Prostate gland (tissue), 2 donors: ENCODE measurements around the gene KLK15. TPM values are rescaled to one million over a fixed set of nuclear protein-coding genes. Genes with fewer than 3 reads are reported as not detected.

Experiments used
- DNase-seq: peaks from one replicate; pipeline ENCODE4 v3.0.0-alpha.2; 2019; ENCODE audit warnings: low spot score
- H3K27ac ChIP-seq, 2 donors: fragments of 200-600 bp; sonication (generic); 2 replicates each; pipeline ENCODE4 v1.5.1; 2017 to 2019
- H3K27me3 ChIP-seq: fragments of 200-600 bp; sonication (generic); replicated peaks from 2 replicates; pipeline ENCODE4 v1.5.1; 2019; ENCODE audit not compliant: insufficient read depth
- H3K36me3 ChIP-seq, 2 donors: fragments of 200-600 bp; sonication (generic); 1 replicate in 1 of 2; 2 replicates in 1 of 2; pipeline versions ENCODE4 v1.5.1 to v1.8.1; 2017 to 2019
- H3K4me1 ChIP-seq: fragments of 200-600 bp; sonication (generic); replicated peaks from 2 replicates; pipeline ENCODE4 v1.5.1; 2019
- H3K4me3 ChIP-seq, 2 donors: fragments of 200-600 bp; sonication (generic); 2 replicates each; pipeline ENCODE4 v1.5.1; 2017 to 2019
- H3K9me3 ChIP-seq: fragments of 200-600 bp; sonication (generic); 2 replicates; pipeline ENCODE4 v1.5.1; 2017
- POLR2A ChIP-seq: fragments of 450-650 bp; IDR thresholded peaks from one replicate; pipeline ENCODE4 v1.6.1; 2016; ENCODE audit warnings: antibody characterized with exemption, mild to moderate bottlenecking
- POLR2AphosphoS5 ChIP-seq: sonication (generic); formaldehyde crosslinking; IDR thresholded peaks from one replicate; pipeline ENCODE4 v1.6.1; 2017; ENCODE audit warnings: antibody characterized with exemption
- WGBS: methylation state at CpG from one replicate; pipeline ENCODE4 v1.1.5; 2018; 5-methylcytosine and 5-hydroxymethylcytosine counted together
- intact Hi-C: fragments of 100-400 bp; cut with DNase I; formaldehyde crosslinking; loops from one replicate; pipeline ENCODE4 v1.14.2; 2022
- total RNA-seq, 2 donors: library from RNA; depleted of rRNA; stranded (reverse); fragments of >200 nt; gene quantifications; one replicate each; pipeline ENCODE4 v1.1.0, GENCODE V29; 2016
- TF ChIP-seq, protein P1 (sequence below), 4 experiments: fragments of 200-600 bp in 2 of 4; fragments of 450-650 bp in 2 of 4; sonication (generic) in 2 of 4; IDR thresholded peaks; 1 replicate in 3 of 4; 2 replicates in 1 of 4; pipeline ENCODE4 v1.5.1; 2016 to 2019; ENCODE audit warnings: antibody characterized with exemption in 4 of 4, mild to moderate bottlenecking in 2 of 4, moderate library complexity in 2 of 4

Gene KLK15
- total RNA-seq, 2 donors from 2014 or later = 4.0 to 8.5 TPM

DNA sequence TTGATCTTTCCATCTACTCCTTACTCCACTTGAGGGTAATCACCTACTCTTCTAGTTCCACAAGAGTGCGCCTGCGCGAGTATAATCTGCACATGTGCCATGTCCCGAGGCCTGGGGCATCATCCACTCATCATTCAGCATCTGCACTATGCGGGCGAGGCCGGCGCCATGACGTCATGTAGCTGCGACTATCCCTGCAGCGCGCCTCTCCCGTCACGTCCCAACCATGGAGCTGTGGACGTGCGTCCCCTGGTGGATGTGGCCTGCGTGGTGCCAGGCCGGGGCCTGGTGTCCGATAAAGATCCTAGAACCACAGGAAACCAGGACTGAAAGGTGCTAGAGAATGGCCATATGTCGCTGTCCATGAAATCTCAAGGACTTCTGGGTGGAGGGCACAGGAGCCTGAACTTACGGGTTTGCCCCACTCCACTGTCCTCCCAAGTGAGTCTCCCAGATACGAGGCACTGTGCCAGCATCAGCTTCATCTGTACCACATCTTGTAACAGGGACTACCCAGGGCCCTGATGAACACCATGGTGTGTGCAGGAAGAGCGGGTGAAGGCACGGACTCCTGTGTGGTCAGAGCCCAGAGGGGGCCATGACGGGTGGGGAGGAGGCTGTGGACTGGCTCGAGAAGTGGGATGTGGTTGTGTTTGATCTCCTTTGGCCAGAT, 37.2 kb upstream of the KLK15 start:
- TF ChIP-seq, protein P1, sequence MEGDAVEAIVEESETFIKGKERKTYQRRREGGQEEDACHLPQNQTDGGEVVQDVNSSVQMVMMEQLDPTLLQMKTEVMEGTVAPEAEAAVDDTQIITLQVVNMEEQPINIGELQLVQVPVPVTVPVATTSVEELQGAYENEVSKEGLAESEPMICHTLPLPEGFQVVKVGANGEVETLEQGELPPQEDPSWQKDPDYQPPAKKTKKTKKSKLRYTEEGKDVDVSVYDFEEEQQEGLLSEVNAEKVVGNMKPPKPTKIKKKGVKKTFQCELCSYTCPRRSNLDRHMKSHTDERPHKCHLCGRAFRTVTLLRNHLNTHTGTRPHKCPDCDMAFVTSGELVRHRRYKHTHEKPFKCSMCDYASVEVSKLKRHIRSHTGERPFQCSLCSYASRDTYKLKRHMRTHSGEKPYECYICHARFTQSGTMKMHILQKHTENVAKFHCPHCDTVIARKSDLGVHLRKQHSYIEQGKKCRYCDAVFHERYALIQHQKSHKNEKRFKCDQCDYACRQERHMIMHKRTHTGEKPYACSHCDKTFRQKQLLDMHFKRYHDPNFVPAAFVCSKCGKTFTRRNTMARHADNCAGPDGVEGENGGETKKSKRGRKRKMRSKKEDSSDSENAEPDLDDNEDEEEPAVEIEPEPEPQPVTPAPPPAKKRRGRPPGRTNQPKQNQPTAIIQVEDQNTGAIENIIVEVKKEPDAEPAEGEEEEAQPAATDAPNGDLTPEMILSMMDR (IDR thresholded peaks at IDR 0.05) = no peak
- TF ChIP-seq POLR2AphosphoS5 = no peak
- no peak for DNase-seq
- H3K4me3 ChIP-seq = no peak overlapping the region
- H3K27me3 ChIP-seq = no peaks in the 10 kb centered on the region
- no peaks in the 10 kb centered on the region for H3K36me3 ChIP-seq
- peak overlapping the region; percentile 97 to 99 for H3K27ac ChIP-seq
- no peaks in the 10 kb centered on the region for H3K9me3 ChIP-seq
- H3K4me1 ChIP-seq = peaks cover 16% of the 10 kb centered on the region
- intact Hi-C loops = no loop called here
- 70% methylated on average over 26 of the region's 26 CpGs for WGBS

DNA sequence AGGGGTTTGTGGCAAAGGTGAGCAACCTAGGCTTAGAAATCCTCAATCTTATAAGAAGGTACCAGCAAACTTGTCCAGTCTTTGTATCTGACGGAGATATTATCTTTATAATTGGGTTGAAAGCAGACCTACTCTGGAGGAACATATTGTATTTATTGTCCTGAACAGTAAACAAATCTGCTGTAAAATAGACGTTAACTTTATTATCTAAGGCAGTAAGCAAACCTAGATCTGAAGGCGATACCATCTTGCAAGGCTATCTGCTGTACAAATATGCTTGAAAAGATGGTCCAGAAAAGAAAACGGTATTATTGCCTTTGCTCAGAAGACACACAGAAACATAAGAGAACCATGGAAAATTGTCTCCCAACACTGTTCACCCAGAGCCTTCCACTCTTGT, 36.1 kb upstream of the KLK15 start:
- Histone ChIP-seq H3K4me1 (peaks cover 16% of the 10 kb centered on the region), H3K27ac (peak overlapping the region; percentile 97 to 99), H3K27me3 (no peaks in the 10 kb centered on the region), H3K9me3 (no peaks in the 10 kb centered on the region), H3K4me3 (no peak overlapping the region), H3K36me3 (no peaks in the 10 kb centered on the region)
- WGBS = 40% methylated on average over 4 of the region's 4 CpGs
- intact Hi-C loops = no loop called here
- TF ChIP-seq POLR2AphosphoS5 (peak; percentile 79), POLR2A (no peak)
- no peak for DNase-seq

DNA sequence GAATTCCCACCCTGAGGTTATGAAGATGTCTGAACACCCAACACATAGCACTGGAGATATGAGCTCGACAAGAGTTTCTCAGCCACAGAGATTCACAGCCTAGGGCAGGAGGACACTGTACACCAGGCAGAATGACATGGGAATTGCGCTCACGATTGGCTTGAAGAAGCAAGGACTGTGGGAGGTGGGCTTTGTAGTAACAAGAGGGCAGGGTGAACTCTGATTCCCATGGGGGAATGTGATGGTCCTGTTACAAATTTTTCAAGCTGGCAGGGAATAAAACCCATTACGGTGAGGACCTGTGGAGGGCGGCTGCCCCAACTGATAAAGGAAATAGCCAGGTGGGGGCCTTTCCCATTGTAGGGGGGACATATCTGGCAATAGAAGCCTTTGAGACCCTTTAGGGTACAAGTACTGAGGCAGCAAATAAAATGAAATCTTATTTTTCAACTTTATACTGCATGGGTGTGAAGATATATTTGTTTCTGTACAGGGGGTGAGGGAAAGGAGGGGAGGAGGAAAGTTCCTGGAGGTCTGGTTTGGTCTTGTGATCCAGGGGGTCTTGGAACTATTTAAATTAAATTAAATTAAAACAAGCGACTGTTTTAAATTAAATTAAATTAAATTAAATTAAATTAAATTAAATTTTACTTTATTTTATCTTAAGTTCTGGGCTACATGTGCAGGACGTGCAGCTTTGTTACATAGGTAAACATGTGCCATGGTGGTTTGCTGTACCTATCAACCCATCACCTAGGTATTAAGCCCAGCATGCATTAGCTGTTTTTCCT, 28.3 kb upstream of the KLK15 start:
- TF ChIP-seq, protein P1 (IDR thresholded peaks at IDR 0.05) = no peak
- no peak for TF ChIP-seq POLR2AphosphoS5
- Histone ChIP-seq H3K27ac (peak overlapping the region; percentile 97 to 98), H3K27me3 (no peaks in the 10 kb centered on the region), H3K4me3 (no peak overlapping the region), H3K4me1 (no peaks in the 10 kb centered on the region), H3K9me3 (no peaks in the 10 kb centered on the region), H3K36me3 (peaks cover 0 to 10% of the 10 kb centered on the region in 2 donors)
- 61% methylated on average over 7 of the region's 7 CpGs for WGBS
- intact Hi-C loops = no loop called here
- peak; percentile 62 for DNase-seq

DNA sequence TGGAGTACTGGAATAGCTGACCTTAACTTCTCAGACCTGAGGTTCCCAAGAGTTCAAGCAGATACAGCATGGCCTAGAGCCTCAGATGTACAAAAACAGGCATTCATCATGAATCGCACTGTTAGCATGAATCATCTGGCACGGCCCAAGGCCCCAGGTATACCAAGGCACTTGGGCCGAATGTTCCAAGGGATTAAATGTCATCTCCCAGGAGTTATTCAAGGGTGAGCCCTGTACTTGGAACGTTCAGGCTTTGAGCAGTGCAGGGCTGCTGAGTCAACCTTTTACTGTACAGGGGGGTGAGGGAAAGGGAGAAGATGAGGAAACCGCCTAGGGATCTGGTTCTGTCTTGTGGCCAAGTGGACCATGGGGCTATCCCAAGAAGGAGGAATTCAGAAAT, 27.6 kb upstream of the KLK15 start:
- peak; percentile 78 for DNase-seq
- 55% methylated on average over 5 of the region's 5 CpGs for WGBS
- TF ChIP-seq POLR2AphosphoS5 = peak; percentile 76
- TF ChIP-seq POLR2A = no peak
- intact Hi-C loops = no loop called here
- Histone ChIP-seq H3K27ac (peak overlapping the region; percentile 97 to 98), H3K4me1 (no peaks in the 10 kb centered on the region), H3K27me3 (no peaks in the 10 kb centered on the region), H3K36me3 (peaks cover 0 to 10% of the 10 kb centered on the region in 2 donors), H3K9me3 (no peaks in the 10 kb centered on the region), H3K4me3 (peak overlapping the region in 1 of 2 donors; percentile 61)

DNA sequence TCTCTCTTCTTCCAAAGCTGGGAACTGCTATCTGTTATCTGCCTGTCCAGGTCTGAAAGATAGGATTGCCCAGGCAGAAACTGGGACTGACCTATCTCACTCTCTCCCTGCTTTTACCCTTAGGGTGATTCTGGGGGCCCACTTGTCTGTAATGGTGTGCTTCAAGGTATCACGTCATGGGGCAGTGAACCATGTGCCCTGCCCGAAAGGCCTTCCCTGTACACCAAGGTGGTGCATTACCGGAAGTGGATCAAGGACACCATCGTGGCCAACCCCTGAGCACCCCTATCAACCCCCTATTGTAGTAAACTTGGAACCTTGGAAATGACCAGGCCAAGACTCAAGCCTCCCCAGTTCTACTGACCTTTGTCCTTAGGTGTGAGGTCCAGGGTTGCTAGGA, 26.5 kb upstream of the KLK15 start:
- H3K27ac ChIP-seq = peak overlapping the region; percentile 97 to 98
- no peaks in the 10 kb centered on the region for H3K9me3 ChIP-seq
- no peaks in the 10 kb centered on the region for H3K4me1 ChIP-seq
- intact Hi-C loops = no loop called here
- WGBS = 85% methylated on average over 4 of the region's 4 CpGs
- H3K36me3 ChIP-seq = peaks cover 0 to 10% of the 10 kb centered on the region in 2 donors
- no peak for TF ChIP-seq POLR2A
- TF ChIP-seq, protein P1 (IDR thresholded peaks at IDR 0.05) = no peak
- TF ChIP-seq POLR2AphosphoS5 = no peak
- peak overlapping the region; percentile 54 to 61 for H3K4me3 ChIP-seq
- no peak for DNase-seq
- H3K27me3 ChIP-seq = no peaks in the 10 kb centered on the region
